CD4-positive, CD25-positive, alpha-beta regulatory T cell (primary cell): ENCODE measurements around the gene IFI6. TPM values are rescaled to one million over a fixed set of nuclear protein-coding genes. Genes with fewer than 3 reads are reported as not detected.
"Not testable (repeated sequence)": the region's sequence is repeated elsewhere in the genome, so short reads cannot be mapped to it uniquely, and the experiment has no call there.

Experiments used
- ATAC-seq, 2 donors: fragments of 150-1000 bp; cut with Tn5 transposase; one replicate each; pipeline ENCODE4 v1.10.0; 2021; ENCODE audit warnings: low read depth in 2 of 2, moderate number of reproducible peaks in 2 of 2, moderate library complexity in 1 of 2
- DNase-seq, 3 donors: peaks; one replicate each; pipeline versions ENCODE4 v3.0.0 to v3.0.0-alpha.2; 2012 to 2022; ENCODE audit warnings: mixed read lengths in 1 of 3
- H3K27ac ChIP-seq: one replicate; pipeline ENCODE4 v1.7.0; 2013; ENCODE audit warnings: mild to moderate bottlenecking, low read length; ENCODE audit not compliant: insufficient read depth, poor library complexity, severe bottlenecking
- H3K27me3 ChIP-seq: one replicate; pipeline ENCODE4 v1.7.0; 2013; ENCODE audit warnings: low read length; ENCODE audit not compliant: control insufficient read depth, insufficient read depth
- H3K36me3 ChIP-seq: one replicate; pipeline ENCODE4 v1.7.0; 2013; ENCODE audit warnings: mild to moderate bottlenecking, low read length, moderate library complexity; ENCODE audit not compliant: control insufficient read depth, insufficient read depth
- H3K4me1 ChIP-seq: 2 replicates; pipeline ENCODE4 v1.7.0; 2013; ENCODE audit warnings: mild to moderate bottlenecking, low read length; ENCODE audit not compliant: insufficient read depth, control insufficient read depth, poor library complexity, severe bottlenecking
- H3K4me3 ChIP-seq: one replicate; pipeline ENCODE4 v1.7.0; 2013; ENCODE audit warnings: low read depth, mild to moderate bottlenecking, low read length, moderate library complexity
- H3K9me3 ChIP-seq, 2 experiments: 1 replicate in 1 of 2; 2 replicates in 1 of 2; pipeline ENCODE4 v1.7.0; 2013; ENCODE audit warnings: low read length in 2 of 2, mild to moderate bottlenecking in 1 of 2, moderate library complexity in 1 of 2; ENCODE audit not compliant: control insufficient read depth in 2 of 2
- H3K27ac Mint-ChIP-seq, 3 donors: one replicate each; pipeline ENCODE4 v1.8.0; 2020 to 2022; ENCODE audit warnings: mild to moderate bottlenecking in 3 of 3, mixed read lengths in 3 of 3, moderate library complexity in 2 of 3
- H3K27me3 Mint-ChIP-seq: one replicate; pipeline ENCODE4 v1.8.0; 2022; ENCODE audit warnings: mild to moderate bottlenecking, mixed read lengths
- H3K36me3 Mint-ChIP-seq: one replicate; pipeline ENCODE4 v1.8.0; 2020; ENCODE audit warnings: mixed read lengths
- H3K4me1 Mint-ChIP-seq, 4 donors: one replicate each; pipeline ENCODE4 v1.8.0; 2020 to 2022; ENCODE audit warnings: mixed read lengths in 4 of 4, mild to moderate bottlenecking in 1 of 4
- H3K4me3 Mint-ChIP-seq, 4 donors: one replicate each; pipeline ENCODE4 v1.8.0; 2020 to 2022; ENCODE audit warnings: mild to moderate bottlenecking in 4 of 4, mixed read lengths in 4 of 4, moderate library complexity in 3 of 4
- H3K9me3 Mint-ChIP-seq, 7 donors: one replicate each; pipeline ENCODE4 v1.8.0; 2020 to 2022; ENCODE audit warnings: mixed read lengths in 7 of 7, mild to moderate bottlenecking in 3 of 7, moderate library complexity in 2 of 7
- polyA plus RNA-seq, 4 donors: library from polyadenylated mRNA; unstranded; fragments of 300-500 nt; fragmentation: Illumina TruSeq; gene quantifications; one replicate each; pipeline ENCODE4 v1.2.3, GENCODE V29; 2021
- total RNA-seq: library from RNA; stranded (reverse); gene quantifications from one replicate; pipeline ENCODE4 v1.2.3, GENCODE V29; 2022

Gene IFI6
- total and polyA plus RNA-seq, 5 donors from 2014 or later, result 49.7 to 199 (median 169) TPM

- Mint-ChIP-seq H3K4me1 (peaks cover 6 to 30% (median 18%) of the 10 kb centered on the region in 4 donors), H3K4me3 (no peak overlapping the region), H3K9me3 (no peaks in the 10 kb centered on the region), H3K27me3 (no peaks in the 10 kb centered on the region), H3K27ac (peak overlapping the region in 1 of 3 donors; percentile 15), H3K36me3 (no peaks in the 10 kb centered on the region)
- H3K27me3 ChIP-seq, result no peaks in the 10 kb centered on the region
- H3K27ac ChIP-seq, result no peak overlapping the region
- H3K4me1 ChIP-seq, result peaks cover 27% of the 10 kb centered on the region
- ATAC-seq, result no peak
- H3K9me3 ChIP-seq, result no peaks in the 10 kb centered on the region
- H3K36me3 ChIP-seq, result no peaks in the 10 kb centered on the region
- no peak overlapping the region for H3K4me3 ChIP-seq
- DNase-seq, result no peak
Measured at GRCh38 chr1:27622828-27623227, 49.2 kb downstream of the IFI6 start.

- Mint-ChIP-seq H3K4me1 (peaks cover 6 to 43% (median 30%) of the 10 kb centered on the region in 4 donors), H3K9me3 (no peaks in the 10 kb centered on the region), H3K36me3 (no peaks in the 10 kb centered on the region), H3K4me3 (no peak overlapping the region), H3K27me3 (no peaks in the 10 kb centered on the region), H3K27ac (no peak overlapping the region)
- Histone ChIP-seq H3K4me3 (no peak overlapping the region), H3K9me3 (no peaks in the 10 kb centered on the region), H3K36me3 (no peaks in the 10 kb centered on the region), H3K4me1 (peaks cover 43% of the 10 kb centered on the region), H3K27me3 (no peaks in the 10 kb centered on the region), H3K27ac (no peak overlapping the region)
- DNase-seq (no peak), ATAC-seq (no peak)
Measured at GRCh38 chr1:27621051-27621920, 50.7 kb downstream of the IFI6 start.

- not testable (repeated sequence) for ATAC-seq, H3K36me3 Mint-ChIP-seq, H3K27ac ChIP-seq, H3K4me3 ChIP-seq, DNase-seq, H3K9me3 ChIP-seq, H3K27me3 ChIP-seq, H3K9me3 Mint-ChIP-seq, H3K27me3 Mint-ChIP-seq, H3K36me3 ChIP-seq
- H3K4me1 ChIP-seq, result peaks cover 46% of the 10 kb centered on the region
- Mint-ChIP-seq H3K4me3 (peak overlapping the region in 1 of 4 donors; percentile 17), H3K4me1 (peaks cover 6 to 55% (median 33%) of the 10 kb centered on the region in 4 donors), H3K27ac (peak overlapping the region in 2 of 3 donors; percentile 14 to 16)
Measured at GRCh38 chr1:27619782-27620438, 52.1 kb downstream of the IFI6 start.

GRCh38 chr1:27618341-27619082 is 53.5 kb downstream of the IFI6 start:
- Mint-ChIP-seq H3K27me3 (no peaks in the 10 kb centered on the region), H3K36me3 (peaks cover 3% of the 10 kb centered on the region), H3K27ac (peak overlapping the region; percentile 91 to 97 (median 94)), H3K9me3 (no peaks in the 10 kb centered on the region), H3K4me1 (peaks cover 13 to 63% (median 41%) of the 10 kb centered on the region in 4 donors), H3K4me3 (peak overlapping the region in 3 of 4 donors; percentile 51 to 77 (median 74))
- H3K9me3 ChIP-seq, result no peaks in the 10 kb centered on the region
- ATAC-seq (peak; percentile 96), DNase-seq (peak in 2 of 3 donors; percentile 63 to 74)
- H3K27me3 ChIP-seq, result no peaks in the 10 kb centered on the region
- H3K4me1 ChIP-seq, result peaks cover 57% of the 10 kb centered on the region
- no peak overlapping the region for H3K4me3 ChIP-seq
- peak overlapping the region; percentile 51 for H3K27ac ChIP-seq
- no peaks in the 10 kb centered on the region for H3K36me3 ChIP-seq

- no peak for DNase-seq
- H3K9me3 ChIP-seq, result no peaks in the 10 kb centered on the region
- peak overlapping the region; percentile 91 to 97 (median 94) for H3K27ac Mint-ChIP-seq
- peak overlapping the region; percentile 24 for H3K4me3 ChIP-seq
- H3K36me3 Mint-ChIP-seq, result peaks cover 3% of the 10 kb centered on the region
- ATAC-seq, result no peak
- H3K27me3 Mint-ChIP-seq, result no peaks in the 10 kb centered on the region
- peak overlapping the region; percentile 51 for H3K27ac ChIP-seq
- H3K4me1 Mint-ChIP-seq, result peaks cover 13 to 67% (median 43%) of the 10 kb centered on the region in 4 donors
- no peaks in the 10 kb centered on the region for H3K36me3 ChIP-seq
- H3K27me3 ChIP-seq, result no peaks in the 10 kb centered on the region
- H3K4me1 ChIP-seq, result peaks cover 56% of the 10 kb centered on the region
- H3K4me3 Mint-ChIP-seq, result peak overlapping the region in 2 of 4 donors; percentile 51 to 66
- no peaks in the 10 kb centered on the region for H3K9me3 Mint-ChIP-seq
Measured at GRCh38 chr1:27617420-27617819, 54.6 kb downstream of the IFI6 start.

- Histone ChIP-seq H3K36me3 (no peaks in the 10 kb centered on the region), H3K9me3 (no peaks in the 10 kb centered on the region), H3K27ac (no peak overlapping the region), H3K27me3 (no peaks in the 10 kb centered on the region), H3K4me1 (peaks cover 56% of the 10 kb centered on the region), H3K4me3 (no peak overlapping the region)
- DNase-seq, result no peak
- Mint-ChIP-seq H3K27me3 (no peaks in the 10 kb centered on the region), H3K27ac (peak overlapping the region; percentile 90 to 95 (median 94)), H3K9me3 (no peaks in the 10 kb centered on the region), H3K4me1 (peaks cover 13 to 71% (median 48%) of the 10 kb centered on the region in 4 donors), H3K4me3 (peak overlapping the region in 1 of 4 donors; percentile 48), H3K36me3 (peaks cover 3% of the 10 kb centered on the region)
- no peak for ATAC-seq
Measured at GRCh38 chr1:27616441-27616840, 55.6 kb downstream of the IFI6 start.
